ENCODE results near the gene TFCP2.

The TFCP2 gene

GRCh38 chr12:51090705-51091229 is 82.2 kb downstream of the TFCP2 start:
- no peak overlapping the region for H3K4me3 ChIP-seq (ENCODE audit: low read depth, low read length)
- in situ Hi-C loops (cut with HindIII; ENCODE audit: low sequenced_read_pairs) = no loop called here
- no peak for DNase-seq (ENCODE audit: low read depth, low spot score)
- no peak for TF ChIP-seq CTCF (IDR thresholded peaks at IDR 0.05; ENCODE audit: low read depth, low read length)

DNA sequence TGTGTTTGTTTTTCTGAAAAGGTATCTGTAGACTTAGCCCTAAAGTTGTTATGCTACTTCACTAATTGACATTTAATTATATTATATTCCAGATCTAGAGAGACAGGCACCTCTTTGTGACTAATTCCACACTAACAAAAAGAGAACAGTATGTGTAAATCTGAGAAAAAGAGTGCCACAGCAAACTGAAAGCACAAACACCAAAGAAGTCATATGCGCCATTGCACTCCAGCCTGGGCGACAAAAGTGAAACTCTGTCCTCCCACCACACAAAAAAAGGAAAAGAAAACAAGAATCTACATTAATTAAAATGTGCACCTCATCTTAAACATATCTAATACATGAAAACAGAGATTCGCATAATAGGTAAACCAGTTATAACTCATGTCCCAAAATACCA is 85.1 kb downstream of the TFCP2 start:
- in situ Hi-C loops (cut with HindIII; ENCODE audit: low sequenced_read_pairs) = no loop called here
- no peak for TF ChIP-seq CTCF (IDR thresholded peaks at IDR 0.05; ENCODE audit: low read depth, low read length)
- no peak overlapping the region for H3K4me3 ChIP-seq (ENCODE audit: low read depth, low read length)
- DNase-seq (ENCODE audit: low read depth, low spot score) = no peak

DNA sequence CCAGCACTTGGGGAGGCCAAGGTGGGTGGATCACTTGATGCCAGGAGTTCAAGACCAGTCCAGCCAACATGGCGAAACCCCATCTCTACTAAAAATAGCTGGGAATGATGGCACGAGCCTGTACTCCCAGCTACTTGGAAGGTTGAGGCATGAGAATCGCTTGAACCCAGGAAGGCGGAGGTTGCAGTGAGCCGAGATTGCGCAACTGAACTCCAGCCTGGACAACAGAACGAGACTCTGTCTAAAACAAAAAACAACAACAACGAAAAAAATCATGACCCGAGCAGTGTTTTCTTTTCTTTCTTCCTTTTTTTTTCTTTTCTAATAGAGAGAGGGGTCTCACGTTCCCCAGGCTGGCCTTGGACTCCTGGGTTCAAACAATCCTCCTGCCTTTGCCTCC is 86.0 kb downstream of the TFCP2 start:
- no peak for DNase-seq (ENCODE audit: low read depth, low spot score)
- no peak overlapping the region for H3K4me3 ChIP-seq (ENCODE audit: low read depth, low read length)
- no peak for TF ChIP-seq CTCF (IDR thresholded peaks at IDR 0.05; ENCODE audit: low read depth, low read length)
- in situ Hi-C loops (cut with HindIII; ENCODE audit: low sequenced_read_pairs) = no loop called here

- in situ Hi-C loops (cut with HindIII; ENCODE audit: low sequenced_read_pairs) = no loop called here
- H3K4me3 ChIP-seq (ENCODE audit: low read depth, low read length) = no peak overlapping the region
- TF ChIP-seq CTCF (IDR thresholded peaks at IDR 0.05; ENCODE audit: low read depth, low read length) = no peak
- no peak for DNase-seq (ENCODE audit: low read depth, low spot score)
Measured at GRCh38 chr12:51085757-51086156, 87.2 kb downstream of the TFCP2 start.

DNA sequence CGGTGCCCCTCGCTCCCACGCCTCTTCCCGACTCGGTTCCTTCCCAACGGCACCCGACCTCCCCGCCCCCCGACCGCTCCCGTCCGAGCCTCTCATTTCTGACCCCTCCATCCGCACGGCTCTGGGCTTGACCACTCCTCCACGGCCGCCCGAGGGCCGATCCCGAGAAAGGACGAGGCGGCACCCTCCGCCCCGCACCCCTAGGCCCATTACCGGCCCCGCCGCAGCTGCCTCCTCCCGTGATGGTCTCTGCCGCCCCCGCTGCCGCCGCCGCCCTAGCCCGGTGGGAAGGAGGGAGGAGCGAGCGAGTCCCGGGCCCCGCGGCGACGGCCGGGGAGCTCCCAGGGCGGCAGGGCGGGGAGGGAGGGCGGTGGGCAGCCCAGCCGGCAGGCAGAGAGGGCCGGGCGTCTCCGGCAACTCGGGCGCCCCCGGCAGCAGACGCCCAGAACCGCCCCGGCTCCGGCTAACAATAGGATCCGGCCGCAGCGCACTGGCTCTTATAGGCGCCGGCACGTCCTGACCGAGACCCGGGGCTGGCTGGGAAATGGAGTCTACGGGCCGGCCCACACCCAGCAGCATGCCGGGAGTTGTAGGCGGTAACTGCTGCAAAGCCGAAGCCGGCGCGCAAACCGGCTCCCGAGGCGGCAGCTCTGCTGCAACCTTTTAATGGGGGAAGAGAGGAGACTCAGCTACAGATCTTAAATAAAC is 89.7 kb downstream of the TFCP2 start, which contains the start of gene CSRNP2:
TSS of gene CSRNP2 (minus strand) at position 471 of the 708 bp plus-strand sequence. CDS start 7,035 bp downstream, outside the sequence.
- in situ Hi-C loops (cut with HindIII; ENCODE audit: low sequenced_read_pairs) = no loop called here
- TF ChIP-seq CTCF (IDR thresholded peaks at IDR 0.05; ENCODE audit: low read depth, low read length) = peak; percentile 31
- H3K4me3 ChIP-seq (ENCODE audit: low read depth, low read length) = peak within 1 kb of the TSS; percentile 92
- peak; percentile 98 for DNase-seq (ENCODE audit: low read depth, low spot score)

DNA sequence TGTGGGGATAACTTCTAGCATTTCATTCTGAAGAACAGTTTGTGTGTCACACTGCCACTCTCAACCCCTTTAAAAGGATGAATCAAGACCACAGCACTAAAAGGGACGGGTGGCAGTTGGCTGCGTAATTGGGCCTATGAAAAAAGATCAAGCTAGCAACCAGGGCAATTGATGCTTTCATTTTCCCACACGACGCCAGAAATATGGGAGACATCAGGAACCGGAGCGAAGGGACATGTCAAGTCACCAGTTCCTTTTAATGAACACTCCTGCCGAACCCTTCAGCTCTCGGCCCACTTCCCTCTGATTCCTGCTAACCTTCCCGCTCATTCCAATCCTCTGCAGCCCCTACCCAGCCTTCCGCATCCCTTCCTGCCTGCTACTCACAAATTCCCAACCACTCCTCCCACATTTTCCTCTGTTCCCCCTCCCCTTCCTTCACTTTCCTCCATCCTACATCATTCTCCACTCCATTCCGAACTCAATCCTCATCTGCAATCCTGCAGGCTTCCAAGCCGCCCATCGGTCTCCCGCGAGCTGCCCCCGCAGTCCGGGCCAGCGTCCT is 90.3 kb downstream of the TFCP2 start:
- TF ChIP-seq CTCF (IDR thresholded peaks at IDR 0.05; ENCODE audit: low read depth, low read length) = no peak
- peak overlapping the region; percentile 92 for H3K4me3 ChIP-seq (ENCODE audit: low read depth, low read length)
- peak; percentile 43 for DNase-seq (ENCODE audit: low read depth, low spot score)
- in situ Hi-C loops (cut with HindIII; ENCODE audit: low sequenced_read_pairs) = no loop called here
